WTC11 (cell line): ENCODE results near the gene TMEM263. TPM values are rescaled to one million over a fixed set of nuclear protein-coding genes. Genes with fewer than 3 reads are reported as not detected.

Source experiments
- ATAC-seq: fragments of 200-7000 bp; cut with Tn5 transposase; 2 replicates; pipeline ENCODE4 v1.10.0; 2021; ENCODE audit warnings: mild to moderate bottlenecking, moderate library complexity
- CTCF ChIA-PET: fragments of 300-600 bp; sonication (Branson Sonifier 250); formaldehyde crosslinking; loops from one replicate; lab custom pipeline; 2021; ENCODE audit warnings: antibody characterized with exemption; lab: Charles Lee
- POLR2A ChIA-PET: fragments of 350-600 bp; sonication (Branson Sonifier 250); formaldehyde crosslinking; loops from one replicate; lab custom pipeline; 2021; ENCODE audit warnings: antibody characterized with exemption; lab: Charles Lee
- DNase-seq: peaks from one replicate; pipeline ENCODE4 v3.0.0; 2021; ENCODE audit warnings: low spot score
- H3K27ac Mint-ChIP-seq: 2 replicates; pipeline ENCODE4 v1.8.0; 2021; ENCODE audit warnings: mixed read lengths
- H3K27me3 Mint-ChIP-seq: 2 replicates; pipeline ENCODE4 v1.8.0; 2021; ENCODE audit warnings: low read depth, mild to moderate bottlenecking, moderate library complexity, mixed read lengths
- H3K36me3 Mint-ChIP-seq: 2 replicates; pipeline ENCODE4 v1.8.0; 2021; ENCODE audit warnings: mixed read lengths
- H3K4me1 Mint-ChIP-seq: 2 replicates; pipeline ENCODE4 v1.8.0; 2022; ENCODE audit warnings: mixed read lengths
- H3K4me3 Mint-ChIP-seq: 2 replicates; pipeline ENCODE4 v1.8.0; 2021; ENCODE audit warnings: mild to moderate bottlenecking, moderate library complexity, mixed read lengths
- H3K9me3 Mint-ChIP-seq: 2 replicates; pipeline ENCODE4 v1.8.0; 2021; ENCODE audit warnings: mixed read lengths
- CREB1 ChIP-seq: sonication (generic); formaldehyde crosslinking; IDR thresholded peaks from 2 replicates; pipeline ENCODE4 v1.8.0; 2023; ENCODE audit warnings: mild to moderate bottlenecking, missing genetic modification reagents
- EMX1 ChIP-seq: fragments of 250-450 bp; sonication (Bioruptor Pico); IDR thresholded peaks from 2 replicates; pipeline ENCODE4 v1.8.0; 2021; ENCODE audit warnings: mild to moderate bottlenecking
- FOXP1 ChIP-seq: sonication (generic); formaldehyde crosslinking; IDR thresholded peaks from 2 replicates; pipeline ENCODE4 v1.8.0; 2022; ENCODE audit warnings: missing genetic modification reagents, mild to moderate bottlenecking, moderate library complexity, borderline replicate concordance
- GABPB1 ChIP-seq: sonication (generic); formaldehyde crosslinking; IDR thresholded peaks from 2 replicates; pipeline ENCODE4 v1.8.1; 2023; ENCODE audit warnings: mild to moderate bottlenecking, missing genetic modification reagents
- KAT7 ChIP-seq: sonication (generic); formaldehyde crosslinking; IDR thresholded peaks from 2 replicates; pipeline ENCODE4 v1.8.1; 2023; ENCODE audit warnings: missing genetic modification reagents, mild to moderate bottlenecking, borderline replicate concordance
- MXD4 ChIP-seq: fragments of 250-450 bp; sonication (Bioruptor Pico); IDR thresholded peaks from 2 replicates; pipeline ENCODE4 v1.8.0; 2021; ENCODE audit warnings: mild to moderate bottlenecking, moderate library complexity, borderline replicate concordance
- NFYB ChIP-seq: sonication (generic); formaldehyde crosslinking; conservative IDR thresholded peaks from 2 replicates; pipeline ENCODE4 v1.8.0; 2022; ENCODE audit warnings: low read depth, missing genetic modification reagents
- NR2C2 ChIP-seq: sonication (generic); formaldehyde crosslinking; IDR thresholded peaks from 2 replicates; pipeline ENCODE4 v1.8.0; 2022; ENCODE audit warnings: mild to moderate bottlenecking, missing genetic modification reagents
- OVOL2 ChIP-seq: fragments of 250-450 bp; sonication (Bioruptor Pico); IDR thresholded peaks from 2 replicates; pipeline ENCODE4 v1.9.0; 2021; ENCODE audit warnings: mild to moderate bottlenecking, borderline replicate concordance
- RORB ChIP-seq: fragments of 250-450 bp; sonication (Bioruptor Pico); IDR thresholded peaks from 2 replicates; pipeline ENCODE4 v1.9.0; 2021; ENCODE audit warnings: mild to moderate bottlenecking
- SMAD3 ChIP-seq: sonication (generic); formaldehyde crosslinking; IDR thresholded peaks from 2 replicates; pipeline ENCODE4 v1.8.0; 2022; ENCODE audit warnings: missing genetic modification reagents, mild to moderate bottlenecking, borderline replicate concordance
- TEAD1 ChIP-seq: sonication (generic); formaldehyde crosslinking; IDR thresholded peaks from 2 replicates; pipeline ENCODE4 v1.8.0; 2022; ENCODE audit warnings: mild to moderate bottlenecking, missing genetic modification reagents
- TEAD4 ChIP-seq: sonication (generic); formaldehyde crosslinking; IDR thresholded peaks from 2 replicates; pipeline ENCODE4 v1.8.0; 2022; ENCODE audit warnings: mild to moderate bottlenecking, missing genetic modification reagents
- ZNF219 ChIP-seq: sonication (generic); formaldehyde crosslinking; IDR thresholded peaks from 2 replicates; pipeline ENCODE4 v1.8.0; 2023; ENCODE audit warnings: missing genetic modification reagents, mild to moderate bottlenecking, borderline replicate concordance
- ZNF263 ChIP-seq: sonication (generic); formaldehyde crosslinking; IDR thresholded peaks from 2 replicates; pipeline ENCODE4 v1.8.1; 2022; ENCODE audit warnings: low read depth, mild to moderate bottlenecking, moderate library complexity, missing genetic modification reagents
- ZNF317 ChIP-seq: sonication (generic); formaldehyde crosslinking; IDR thresholded peaks from 2 replicates; pipeline ENCODE4 v1.8.1; 2023; ENCODE audit warnings: low read depth, mild to moderate bottlenecking, moderate library complexity, missing genetic modification reagents, borderline replicate concordance
- ZNF416 ChIP-seq: fragments of 250-450 bp; sonication (Bioruptor Pico); IDR thresholded peaks from 2 replicates; pipeline ENCODE4 v1.9.0; 2021; ENCODE audit warnings: mild to moderate bottlenecking, inconsistent platforms
- ZNF671 ChIP-seq: fragments of 250-450 bp; sonication (Bioruptor Pico); IDR thresholded peaks from 2 replicates; pipeline ENCODE4 v1.8.0; 2021; ENCODE audit warnings: mild to moderate bottlenecking
- total RNA-seq: library from RNA; stranded (reverse); gene quantifications from 3 replicates; pipeline ENCODE4 v1.2.3, GENCODE V29; 2021
- TF ChIP-seq, protein P1 (sequence below): fragments of 250-450 bp; sonication (Bioruptor Pico); IDR thresholded peaks from 2 replicates; pipeline ENCODE4 v1.8.0; 2021; ENCODE audit warnings: mild to moderate bottlenecking
- TF ChIP-seq, protein P2 (sequence below): sonication (generic); formaldehyde crosslinking; IDR thresholded peaks from 2 replicates; pipeline ENCODE4 v1.8.0; 2022; ENCODE audit warnings: mild to moderate bottlenecking, missing genetic modification reagents
- TF ChIP-seq, protein P3 (sequence below): sonication (generic); formaldehyde crosslinking; IDR thresholded peaks from 2 replicates; pipeline ENCODE4 v1.8.0; 2022; ENCODE audit warnings: missing genetic modification reagents
- TF ChIP-seq, protein P4 (sequence below): sonication (generic); formaldehyde crosslinking; IDR thresholded peaks from 2 replicates; pipeline ENCODE4 v1.8.1; 2023; ENCODE audit warnings: mild to moderate bottlenecking, missing genetic modification reagents, moderate library complexity
- TF ChIP-seq, protein P5 (sequence below): sonication (generic); formaldehyde crosslinking; IDR thresholded peaks from 2 replicates; pipeline ENCODE4 v1.8.1; 2022; ENCODE audit warnings: low read depth, missing genetic modification reagents, borderline replicate concordance
- TF ChIP-seq, protein P6 (sequence below): fragments of 250-450 bp; sonication (Bioruptor Pico); conservative IDR thresholded peaks from 2 replicates; pipeline ENCODE4 v1.9.0; 2021; ENCODE audit warnings: mild to moderate bottlenecking
- TF ChIP-seq, protein P7 (sequence below): fragments of 250-450 bp; sonication (Bioruptor Pico); IDR thresholded peaks from 2 replicates; pipeline ENCODE4 v2.1.2; 2022; ENCODE audit warnings: mild to moderate bottlenecking, moderate library complexity

The TMEM263 gene
- total RNA-seq, 1 experiment from 2014 or later: 18.0 TPM

DNA sequence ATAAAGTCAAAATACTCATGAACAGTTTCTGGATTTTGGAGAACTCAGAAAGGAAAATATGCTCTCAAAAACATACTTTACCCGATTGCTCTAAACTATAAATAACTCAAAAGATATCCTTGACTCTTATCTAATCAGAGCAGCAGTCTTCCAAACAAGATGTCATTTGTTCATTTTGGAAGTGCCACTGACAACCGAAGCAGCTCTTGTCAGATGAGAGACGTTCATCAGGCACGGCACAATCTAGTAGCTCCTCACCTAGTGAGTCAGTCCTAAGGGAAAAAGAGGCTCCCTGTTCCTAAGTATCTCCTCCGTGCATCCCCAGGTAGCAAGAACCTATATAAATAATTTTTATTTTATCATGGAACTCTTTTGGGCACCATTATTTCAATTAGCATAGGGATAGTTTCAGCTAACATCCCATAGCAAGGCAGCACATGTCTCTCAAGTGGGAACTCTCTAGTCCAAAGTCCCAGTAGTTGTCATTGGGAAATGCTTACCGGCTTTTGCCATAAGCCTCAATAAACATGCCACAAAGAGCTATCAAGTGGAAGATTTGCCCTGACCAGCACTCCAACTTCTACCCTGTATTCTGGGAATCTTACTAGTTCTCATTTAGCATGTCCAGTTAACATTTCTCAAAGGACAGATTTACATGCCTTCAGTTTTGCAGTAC, 14.1 kb upstream of the TMEM263 start (continued):
- TF ChIP-seq CREB1 (no peak), FOXP1 (CRISPR knock-in tag) (no peak), SMAD3 (CRISPR knock-in tag) (no peak), ZNF263 (CRISPR knock-in tag) (no peak), TEAD1 (CRISPR knock-in tag) (no peak), MXD4 (CRISPR knock-in tag) (no peak)
- TF ChIP-seq, protein P1, sequence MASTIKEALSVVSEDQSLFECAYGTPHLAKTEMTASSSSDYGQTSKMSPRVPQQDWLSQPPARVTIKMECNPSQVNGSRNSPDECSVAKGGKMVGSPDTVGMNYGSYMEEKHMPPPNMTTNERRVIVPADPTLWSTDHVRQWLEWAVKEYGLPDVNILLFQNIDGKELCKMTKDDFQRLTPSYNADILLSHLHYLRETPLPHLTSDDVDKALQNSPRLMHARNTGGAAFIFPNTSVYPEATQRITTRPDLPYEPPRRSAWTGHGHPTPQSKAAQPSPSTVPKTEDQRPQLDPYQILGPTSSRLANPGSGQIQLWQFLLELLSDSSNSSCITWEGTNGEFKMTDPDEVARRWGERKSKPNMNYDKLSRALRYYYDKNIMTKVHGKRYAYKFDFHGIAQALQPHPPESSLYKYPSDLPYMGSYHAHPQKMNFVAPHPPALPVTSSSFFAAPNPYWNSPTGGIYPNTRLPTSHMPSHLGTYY (CRISPR knock-in tag): no peak
- TF ChIP-seq, protein P2, sequence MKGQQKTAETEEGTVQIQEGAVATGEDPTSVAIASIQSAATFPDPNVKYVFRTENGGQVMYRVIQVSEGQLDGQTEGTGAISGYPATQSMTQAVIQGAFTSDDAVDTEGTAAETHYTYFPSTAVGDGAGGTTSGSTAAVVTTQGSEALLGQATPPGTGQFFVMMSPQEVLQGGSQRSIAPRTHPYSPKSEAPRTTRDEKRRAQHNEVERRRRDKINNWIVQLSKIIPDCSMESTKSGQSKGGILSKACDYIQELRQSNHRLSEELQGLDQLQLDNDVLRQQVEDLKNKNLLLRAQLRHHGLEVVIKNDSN (CRISPR knock-in tag): no peak
- TF ChIP-seq, protein P3, sequence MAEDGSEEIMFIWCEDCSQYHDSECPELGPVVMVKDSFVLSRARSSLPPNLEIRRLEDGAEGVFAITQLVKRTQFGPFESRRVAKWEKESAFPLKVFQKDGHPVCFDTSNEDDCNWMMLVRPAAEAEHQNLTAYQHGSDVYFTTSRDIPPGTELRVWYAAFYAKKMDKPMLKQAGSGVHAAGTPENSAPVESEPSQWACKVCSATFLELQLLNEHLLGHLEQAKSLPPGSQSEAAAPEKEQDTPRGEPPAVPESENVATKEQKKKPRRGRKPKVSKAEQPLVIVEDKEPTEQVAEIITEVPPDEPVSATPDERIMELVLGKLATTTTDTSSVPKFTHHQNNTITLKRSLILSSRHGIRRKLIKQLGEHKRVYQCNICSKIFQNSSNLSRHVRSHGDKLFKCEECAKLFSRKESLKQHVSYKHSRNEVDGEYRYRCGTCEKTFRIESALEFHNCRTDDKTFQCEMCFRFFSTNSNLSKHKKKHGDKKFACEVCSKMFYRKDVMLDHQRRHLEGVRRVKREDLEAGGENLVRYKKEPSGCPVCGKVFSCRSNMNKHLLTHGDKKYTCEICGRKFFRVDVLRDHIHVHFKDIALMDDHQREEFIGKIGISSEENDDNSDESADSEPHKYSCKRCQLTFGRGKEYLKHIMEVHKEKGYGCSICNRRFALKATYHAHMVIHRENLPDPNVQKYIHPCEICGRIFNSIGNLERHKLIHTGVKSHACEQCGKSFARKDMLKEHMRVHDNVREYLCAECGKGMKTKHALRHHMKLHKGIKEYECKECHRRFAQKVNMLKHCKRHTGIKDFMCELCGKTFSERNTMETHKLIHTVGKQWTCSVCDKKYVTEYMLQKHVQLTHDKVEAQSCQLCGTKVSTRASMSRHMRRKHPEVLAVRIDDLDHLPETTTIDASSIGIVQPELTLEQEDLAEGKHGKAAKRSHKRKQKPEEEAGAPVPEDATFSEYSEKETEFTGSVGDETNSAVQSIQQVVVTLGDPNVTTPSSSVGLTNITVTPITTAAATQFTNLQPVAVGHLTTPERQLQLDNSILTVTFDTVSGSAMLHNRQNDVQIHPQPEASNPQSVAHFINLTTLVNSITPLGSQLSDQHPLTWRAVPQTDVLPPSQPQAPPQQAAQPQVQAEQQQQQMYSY (CRISPR knock-in tag): no peak
- TF ChIP-seq, protein P4, sequence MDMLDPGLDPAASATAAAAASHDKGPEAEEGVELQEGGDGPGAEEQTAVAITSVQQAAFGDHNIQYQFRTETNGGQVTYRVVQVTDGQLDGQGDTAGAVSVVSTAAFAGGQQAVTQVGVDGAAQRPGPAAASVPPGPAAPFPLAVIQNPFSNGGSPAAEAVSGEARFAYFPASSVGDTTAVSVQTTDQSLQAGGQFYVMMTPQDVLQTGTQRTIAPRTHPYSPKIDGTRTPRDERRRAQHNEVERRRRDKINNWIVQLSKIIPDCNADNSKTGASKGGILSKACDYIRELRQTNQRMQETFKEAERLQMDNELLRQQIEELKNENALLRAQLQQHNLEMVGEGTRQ: no peak

DNA sequence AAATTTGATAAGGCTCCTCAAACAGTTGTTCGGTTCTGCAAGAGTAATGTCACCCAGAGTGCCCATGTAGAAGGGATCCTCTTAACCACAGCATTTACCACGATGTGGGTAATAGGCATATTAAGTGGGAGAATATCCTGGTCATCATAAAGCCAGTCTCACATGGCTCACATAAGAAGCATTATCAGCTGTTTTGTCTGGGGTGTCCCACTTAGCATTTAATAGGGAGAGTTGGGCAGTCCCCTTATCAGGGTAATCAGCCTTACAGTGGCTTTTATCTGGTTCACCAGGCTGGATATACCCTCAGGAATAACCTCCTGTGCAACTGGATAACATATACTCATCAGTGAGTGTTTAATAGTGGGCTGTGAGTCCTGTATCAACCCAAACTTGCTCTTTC, 12.9 kb upstream of the TMEM263 start:
- Mint-ChIP-seq H3K27ac (no peak overlapping the region), H3K27me3 (peaks cover 9% of the 10 kb centered on the region), H3K36me3 (peaks cover 29% of the 10 kb centered on the region), H3K4me3 (no peak overlapping the region), H3K4me1 (no peaks in the 10 kb centered on the region), H3K9me3 (peaks cover 53% of the 10 kb centered on the region)
- DNase-seq (no peak), ATAC-seq (no peak)
- CTCF ChIA-PET: no interaction called here
- POLR2A ChIA-PET: no interaction called here
- no peak for TF ChIP-seq CREB1
- TF ChIP-seq, protein P5, sequence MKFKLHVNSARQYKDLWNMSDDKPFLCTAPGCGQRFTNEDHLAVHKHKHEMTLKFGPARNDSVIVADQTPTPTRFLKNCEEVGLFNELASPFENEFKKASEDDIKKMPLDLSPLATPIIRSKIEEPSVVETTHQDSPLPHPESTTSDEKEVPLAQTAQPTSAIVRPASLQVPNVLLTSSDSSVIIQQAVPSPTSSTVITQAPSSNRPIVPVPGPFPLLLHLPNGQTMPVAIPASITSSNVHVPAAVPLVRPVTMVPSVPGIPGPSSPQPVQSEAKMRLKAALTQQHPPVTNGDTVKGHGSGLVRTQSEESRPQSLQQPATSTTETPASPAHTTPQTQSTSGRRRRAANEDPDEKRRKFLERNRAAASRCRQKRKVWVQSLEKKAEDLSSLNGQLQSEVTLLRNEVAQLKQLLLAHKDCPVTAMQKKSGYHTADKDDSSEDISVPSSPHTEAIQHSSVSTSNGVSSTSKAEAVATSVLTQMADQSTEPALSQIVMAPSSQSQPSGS (CRISPR knock-in tag): no peak
- TF ChIP-seq OVOL2 (CRISPR knock-in tag): no peak
- TF ChIP-seq ZNF263 (CRISPR knock-in tag): no peak
- TF ChIP-seq, protein P6, sequence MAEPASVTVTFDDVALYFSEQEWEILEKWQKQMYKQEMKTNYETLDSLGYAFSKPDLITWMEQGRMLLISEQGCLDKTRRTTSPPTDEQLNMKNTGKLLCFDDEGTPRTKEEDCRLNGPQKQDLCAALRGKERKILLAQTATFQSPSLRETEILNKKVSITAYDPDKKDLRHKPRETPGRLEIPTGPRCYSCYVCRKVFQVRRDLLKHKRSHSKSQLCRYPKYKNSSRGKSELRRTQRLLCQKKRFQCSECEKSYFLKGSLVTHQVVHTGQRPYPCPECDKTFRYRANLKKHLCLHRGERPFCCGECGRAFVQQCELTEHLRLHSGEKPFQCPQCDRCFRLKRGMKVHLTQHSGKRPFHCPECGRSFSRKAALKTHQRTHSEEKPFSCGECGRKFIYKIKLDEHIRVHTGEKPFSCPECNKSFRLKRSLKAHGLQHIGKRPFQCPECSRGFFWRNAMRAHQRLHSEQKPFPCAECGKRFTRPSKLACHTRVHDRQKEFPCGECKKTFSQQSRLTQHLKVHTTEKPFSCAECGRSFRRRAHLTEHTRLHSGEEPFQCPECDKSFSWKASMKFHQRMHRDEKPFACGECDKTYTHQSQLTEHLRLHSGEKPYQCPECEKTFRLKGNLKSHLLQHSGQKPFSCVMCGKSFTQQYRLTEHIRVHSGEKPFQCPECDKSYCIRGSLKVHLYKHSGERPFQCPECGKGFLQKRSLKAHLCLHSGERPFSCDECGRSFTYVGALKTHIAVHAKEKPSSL: no peak
- TF ChIP-seq ZNF317 (CRISPR knock-in tag): no peak
- TF ChIP-seq, protein P7, sequence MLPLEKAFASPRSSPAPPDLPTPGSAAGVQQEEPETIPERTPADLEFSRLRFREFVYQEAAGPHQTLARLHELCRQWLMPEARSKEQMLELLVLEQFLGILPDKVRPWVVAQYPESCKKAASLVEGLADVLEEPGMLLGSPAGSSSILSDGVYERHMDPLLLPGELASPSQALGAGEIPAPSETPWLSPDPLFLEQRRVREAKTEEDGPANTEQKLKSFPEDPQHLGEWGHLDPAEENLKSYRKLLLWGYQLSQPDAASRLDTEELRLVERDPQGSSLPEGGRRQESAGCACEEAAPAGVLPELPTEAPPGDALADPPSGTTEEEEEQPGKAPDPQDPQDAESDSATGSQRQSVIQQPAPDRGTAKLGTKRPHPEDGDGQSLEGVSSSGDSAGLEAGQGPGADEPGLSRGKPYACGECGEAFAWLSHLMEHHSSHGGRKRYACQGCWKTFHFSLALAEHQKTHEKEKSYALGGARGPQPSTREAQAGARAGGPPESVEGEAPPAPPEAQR (CRISPR knock-in tag): no peak
- no peak for TF ChIP-seq NFYB (CRISPR knock-in tag)
- no peak for TF ChIP-seq GABPB1
- no peak for TF ChIP-seq ZNF416
- TF ChIP-seq RORB: no peak
- TF ChIP-seq ZNF671: no peak
- no peak for TF ChIP-seq NR2C2
- TF ChIP-seq EMX1 (CRISPR knock-in tag): no peak
- TF ChIP-seq KAT7 (CRISPR knock-in tag): no peak
- no peak for TF ChIP-seq ZNF219
- no peak for TF ChIP-seq TEAD4 (CRISPR knock-in tag)
